Measurements from ENCODE around the gene UNC119B.

Gene UNC119B

GRCh38 chr12:120767071-120768024 is 57.1 kb downstream of the UNC119B start:
- DNase-seq (ENCODE audit: low read depth): no peak

DNA sequence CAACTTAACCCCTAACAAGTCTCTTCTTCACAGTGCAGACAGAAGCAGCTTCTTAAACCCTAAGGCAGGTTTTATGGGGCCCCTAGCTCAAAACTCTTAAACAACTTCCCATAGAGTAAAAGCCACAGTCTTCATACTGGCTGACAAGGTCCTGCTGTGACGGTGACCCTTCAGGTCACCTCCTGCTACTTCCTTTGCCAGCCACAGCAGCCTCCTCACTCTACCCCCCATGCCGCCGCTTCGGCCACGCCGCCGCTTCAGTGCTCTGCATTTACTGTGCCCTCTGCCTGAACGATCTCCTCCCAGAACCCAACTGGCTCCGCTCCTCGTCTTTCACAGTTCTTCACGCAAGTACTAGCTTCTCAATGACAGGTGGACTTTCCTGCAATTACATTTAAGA is 60.8 kb downstream of the UNC119B start:
- DNase-seq (ENCODE audit: low read depth): no peak

Measured in CMK (cell line).